ENCODE measurements around the gene QRICH2. TPM values are rescaled to one million over a fixed set of nuclear protein-coding genes. Genes with fewer than 3 reads are reported as not detected.

The QRICH2 gene
- total RNA-seq, 2 experiments from 2014 or later = 1.8 to 2.1 TPM

DNA sequence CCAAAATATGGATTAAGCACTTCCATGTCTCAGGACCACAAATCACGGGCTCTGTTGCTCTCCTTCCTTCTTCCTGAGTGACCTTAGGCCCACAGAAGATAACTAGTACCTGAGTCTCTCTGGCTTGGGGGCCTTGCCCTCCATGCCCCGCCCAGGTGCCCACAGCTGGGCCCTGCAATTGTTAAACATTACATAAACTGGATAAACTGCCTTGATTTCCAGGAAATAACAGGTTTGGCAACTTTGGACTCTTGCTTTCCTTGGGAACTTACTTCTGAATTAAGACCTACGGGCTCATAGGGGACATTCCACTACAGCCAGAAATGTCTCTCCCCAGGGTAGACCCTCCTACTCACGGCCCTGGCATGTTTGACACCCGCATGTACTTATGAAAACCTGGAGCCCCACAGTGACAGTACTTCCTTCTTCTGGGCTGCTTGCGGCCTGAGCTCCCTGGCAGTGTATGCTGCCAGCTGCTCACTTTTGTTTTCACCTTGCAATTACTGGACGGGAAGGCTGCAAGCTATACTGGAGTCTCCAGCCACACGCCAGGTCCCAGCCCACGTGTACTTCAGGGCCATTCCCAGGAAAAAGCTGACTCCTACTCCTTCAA lies 45.2 kb downstream of the QRICH2 start:
- Histone ChIP-seq H3K4me3 (ENCODE audit: low read length) (no peak overlapping the region), H3K36me3 (ENCODE audit: insufficient read depth, low read length) (peaks cover 16% of the 10 kb centered on the region), H3K27ac (ENCODE audit: low read depth in 1 of 2, low read length in 2 of 2) (peak overlapping the region; percentile 23 to 30), H3K27me3 (ENCODE audit: control insufficient read depth in 1 of 2, insufficient read depth in 2 of 2, low read length in 2 of 2) (no peaks in the 10 kb centered on the region), H3K9me3 (ENCODE audit: control insufficient read depth in 1 of 2, insufficient read depth in 1 of 2, low read length in 2 of 2) (no peaks in the 10 kb centered on the region), H3K4me1 (ENCODE audit: insufficient read depth, low read length) (peaks cover 49% of the 10 kb centered on the region)
- ChIA-PET POLR2A (interaction anchor here (0.6 to 14.0 kb wide), 8 partner anchors 11 to 478 kb away, joined by 3 to 394 read pairs (median 4); partner anchors contain the start of genes FOXJ1 and RNF157), CTCF (interaction anchor here (0.5 to 6.5 kb wide), 7 partner anchors 16 to 142 kb away, joined by 3 to 29 read pairs (median 6); no protein-coding TSS in a partner anchor)
- DNase-seq (peak in 4 of 14 experiments; percentile 39 to 57 (median 44)), ATAC-seq (ENCODE audit: poor library complexity) (no peak)
- intact Hi-C loops (cut with DNase I, micrococcal nuclease) = no loop called here
- no peaks in the 10 kb centered on the region for H3K9me3 Mint-ChIP-seq
- no peaks in the 10 kb centered on the region for H3K27me3 Mint-ChIP-seq
- peak overlapping the region; percentile 91 for H3K27ac Mint-ChIP-seq
- peaks cover 46% of the 10 kb centered on the region for H3K4me1 Mint-ChIP-seq (ENCODE audit: low read depth)
- TF ChIP-seq, protein P1, sequence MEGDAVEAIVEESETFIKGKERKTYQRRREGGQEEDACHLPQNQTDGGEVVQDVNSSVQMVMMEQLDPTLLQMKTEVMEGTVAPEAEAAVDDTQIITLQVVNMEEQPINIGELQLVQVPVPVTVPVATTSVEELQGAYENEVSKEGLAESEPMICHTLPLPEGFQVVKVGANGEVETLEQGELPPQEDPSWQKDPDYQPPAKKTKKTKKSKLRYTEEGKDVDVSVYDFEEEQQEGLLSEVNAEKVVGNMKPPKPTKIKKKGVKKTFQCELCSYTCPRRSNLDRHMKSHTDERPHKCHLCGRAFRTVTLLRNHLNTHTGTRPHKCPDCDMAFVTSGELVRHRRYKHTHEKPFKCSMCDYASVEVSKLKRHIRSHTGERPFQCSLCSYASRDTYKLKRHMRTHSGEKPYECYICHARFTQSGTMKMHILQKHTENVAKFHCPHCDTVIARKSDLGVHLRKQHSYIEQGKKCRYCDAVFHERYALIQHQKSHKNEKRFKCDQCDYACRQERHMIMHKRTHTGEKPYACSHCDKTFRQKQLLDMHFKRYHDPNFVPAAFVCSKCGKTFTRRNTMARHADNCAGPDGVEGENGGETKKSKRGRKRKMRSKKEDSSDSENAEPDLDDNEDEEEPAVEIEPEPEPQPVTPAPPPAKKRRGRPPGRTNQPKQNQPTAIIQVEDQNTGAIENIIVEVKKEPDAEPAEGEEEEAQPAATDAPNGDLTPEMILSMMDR (IDR thresholded peaks at IDR 0.05) = no peak
- H3K4me3 Mint-ChIP-seq = peak overlapping the region; percentile 61
- peaks cover 21% of the 10 kb centered on the region for H3K36me3 Mint-ChIP-seq (ENCODE audit: low read depth)

DNA sequence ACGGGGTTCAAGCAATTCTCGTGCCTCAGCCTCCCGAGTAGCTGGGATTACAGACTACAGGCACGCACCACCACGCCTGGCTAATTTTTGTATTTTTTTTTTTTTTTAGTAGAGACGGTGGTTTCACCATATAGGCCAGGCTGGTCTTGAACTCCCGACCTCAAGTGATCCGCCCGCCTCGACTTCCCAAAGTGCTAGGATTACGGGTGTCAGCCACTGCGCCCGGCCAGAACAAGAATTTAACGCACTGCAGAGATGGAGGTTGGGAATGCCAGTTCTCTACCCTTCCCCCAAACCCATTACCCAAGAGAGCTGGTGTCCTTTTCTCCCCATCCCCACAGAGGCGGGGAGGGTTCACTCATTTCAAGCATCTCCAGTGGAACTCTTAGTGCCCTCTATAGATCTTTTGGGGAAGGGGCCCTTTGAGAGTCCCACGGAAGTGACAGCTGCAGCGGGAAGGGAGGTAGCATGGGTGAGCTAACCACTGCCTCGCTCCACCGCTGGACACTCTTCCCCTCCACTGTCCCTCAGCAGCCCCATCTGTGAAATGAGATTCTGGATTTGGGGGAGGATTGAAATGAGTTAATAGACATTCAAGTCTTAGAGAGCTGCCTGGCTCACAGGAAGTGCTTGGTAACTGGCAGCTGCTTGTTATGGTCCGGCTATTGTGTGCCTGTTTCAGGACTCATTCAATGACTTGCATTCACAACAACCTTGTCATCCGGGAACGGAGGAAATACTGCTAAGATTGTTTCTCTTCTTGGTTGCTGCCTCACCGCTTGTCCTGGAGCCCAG lies 46.5 kb downstream of the QRICH2 start:
- Mint-ChIP-seq H3K4me1 (ENCODE audit: low read depth) (peaks cover 40% of the 10 kb centered on the region), H3K27me3 (no peaks in the 10 kb centered on the region), H3K36me3 (ENCODE audit: low read depth) (peaks cover 10% of the 10 kb centered on the region), H3K27ac (peak overlapping the region; percentile 91), H3K9me3 (peaks cover 2% of the 10 kb centered on the region), H3K4me3 (no peak overlapping the region)
- H3K4me3 ChIP-seq (ENCODE audit: low read length) = no peak overlapping the region
- H3K9me3 ChIP-seq (ENCODE audit: control insufficient read depth in 1 of 2, insufficient read depth in 1 of 2, low read length in 2 of 2) = no peaks in the 10 kb centered on the region
- DNase-seq = peak in 1 of 14 experiments; percentile 35
- peaks cover 4% of the 10 kb centered on the region for H3K36me3 ChIP-seq (ENCODE audit: insufficient read depth, low read length)
- TF ChIP-seq, protein P1 (IDR thresholded peaks at IDR 0.05) = no peak
- no peak for ATAC-seq (ENCODE audit: poor library complexity)
- H3K27me3 ChIP-seq (ENCODE audit: control insufficient read depth in 1 of 2, insufficient read depth in 2 of 2, low read length in 2 of 2) = no peaks in the 10 kb centered on the region
- intact Hi-C loops (cut with DNase I, micrococcal nuclease) = no loop called here
- H3K27ac ChIP-seq (ENCODE audit: low read depth in 1 of 2, low read length in 2 of 2) = no peak overlapping the region
- peaks cover 40% of the 10 kb centered on the region for H3K4me1 ChIP-seq (ENCODE audit: insufficient read depth, low read length)
- POLR2A ChIA-PET = interaction anchor here (1.4 to 14.0 kb wide), 3 partner anchors 12 to 72 kb away, joined by 5 to 394 read pairs (median 221); partner anchors contain the start of gene RNF157
- CTCF ChIA-PET = interaction anchor here (1.3 to 3.7 kb wide), 3 partner anchors 19 to 140 kb away, joined by 5 to 15 read pairs (median 8); no protein-coding TSS in a partner anchor

DNA sequence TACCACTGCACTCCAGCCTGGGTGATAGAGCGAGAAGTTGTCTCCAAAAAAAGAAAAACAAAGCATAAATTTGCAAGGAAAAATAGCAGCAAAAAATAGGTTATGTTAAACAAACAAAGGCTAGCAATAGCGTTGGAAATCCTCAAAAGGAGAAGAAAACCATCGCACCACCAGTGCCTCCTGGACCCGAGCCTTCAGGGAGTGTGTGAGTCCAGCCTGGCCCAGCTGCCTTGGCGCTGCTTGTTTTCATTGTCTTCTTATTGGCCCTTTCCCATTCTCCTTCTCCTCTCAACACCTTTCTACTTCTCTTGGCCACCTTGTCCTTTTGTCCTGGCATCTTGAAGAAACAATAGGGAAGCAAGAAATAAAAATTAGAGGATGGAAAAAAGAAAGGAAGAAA lies 47.4 kb downstream of the QRICH2 start:
- POLR2A ChIA-PET = no interaction called here
- intact Hi-C loops (cut with DNase I, micrococcal nuclease) = no loop called here
- peak overlapping the region; percentile 51 for H3K27ac Mint-ChIP-seq

More for the DNA sequence above, 47.4 kb downstream of the QRICH2 start:
- Histone ChIP-seq H3K27ac (ENCODE audit: low read depth in 1 of 2, low read length in 2 of 2) (no peak overlapping the region), H3K36me3 (ENCODE audit: insufficient read depth, low read length) (no peaks in the 10 kb centered on the region), H3K4me3 (ENCODE audit: low read length) (no peak overlapping the region), H3K27me3 (ENCODE audit: control insufficient read depth in 1 of 2, insufficient read depth in 2 of 2, low read length in 2 of 2) (no peaks in the 10 kb centered on the region), H3K9me3 (ENCODE audit: control insufficient read depth in 1 of 2, insufficient read depth in 1 of 2, low read length in 2 of 2) (no peaks in the 10 kb centered on the region), H3K4me1 (ENCODE audit: insufficient read depth, low read length) (peaks cover 45% of the 10 kb centered on the region)
- TF ChIP-seq, protein P1 (IDR thresholded peaks at IDR 0.05) = no peak
- Mint-ChIP-seq H3K4me3 (no peak overlapping the region), H3K27me3 (no peaks in the 10 kb centered on the region), H3K36me3 (ENCODE audit: low read depth) (peaks cover 5% of the 10 kb centered on the region), H3K9me3 (peaks cover 2% of the 10 kb centered on the region), H3K4me1 (ENCODE audit: low read depth) (peaks cover 50% of the 10 kb centered on the region)
- DNase-seq (no peak), ATAC-seq (ENCODE audit: poor library complexity) (no peak)
- CTCF ChIA-PET = interaction anchor here (1.6 kb wide), 1 partner anchor 139 kb away, joined by 5 read pairs; no protein-coding TSS in a partner anchor
